ENCODE measurements around the gene ATG7.

- TF ChIP-seq, protein P1, sequence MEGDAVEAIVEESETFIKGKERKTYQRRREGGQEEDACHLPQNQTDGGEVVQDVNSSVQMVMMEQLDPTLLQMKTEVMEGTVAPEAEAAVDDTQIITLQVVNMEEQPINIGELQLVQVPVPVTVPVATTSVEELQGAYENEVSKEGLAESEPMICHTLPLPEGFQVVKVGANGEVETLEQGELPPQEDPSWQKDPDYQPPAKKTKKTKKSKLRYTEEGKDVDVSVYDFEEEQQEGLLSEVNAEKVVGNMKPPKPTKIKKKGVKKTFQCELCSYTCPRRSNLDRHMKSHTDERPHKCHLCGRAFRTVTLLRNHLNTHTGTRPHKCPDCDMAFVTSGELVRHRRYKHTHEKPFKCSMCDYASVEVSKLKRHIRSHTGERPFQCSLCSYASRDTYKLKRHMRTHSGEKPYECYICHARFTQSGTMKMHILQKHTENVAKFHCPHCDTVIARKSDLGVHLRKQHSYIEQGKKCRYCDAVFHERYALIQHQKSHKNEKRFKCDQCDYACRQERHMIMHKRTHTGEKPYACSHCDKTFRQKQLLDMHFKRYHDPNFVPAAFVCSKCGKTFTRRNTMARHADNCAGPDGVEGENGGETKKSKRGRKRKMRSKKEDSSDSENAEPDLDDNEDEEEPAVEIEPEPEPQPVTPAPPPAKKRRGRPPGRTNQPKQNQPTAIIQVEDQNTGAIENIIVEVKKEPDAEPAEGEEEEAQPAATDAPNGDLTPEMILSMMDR (IDR thresholded peaks at IDR 0.05): no peak
- TF ChIP-seq POLR2A (IDR thresholded peaks at IDR 0.05): no peak
These were observed 324.2 kb downstream of the ATG7 start for GRCh38 chr3:11596387-11596786.
